AG09309 (cell line): ENCODE results near the gene METTL1.

Source experiments
- DNase-seq: peaks from one replicate; pipeline ENCODE4 v3.0.0-alpha.2; 2010; ENCODE audit warnings: low read depth
- H3K4me3 ChIP-seq: 2 replicates; pipeline ENCODE4 v1.5.1; 2011; ENCODE audit warnings: mild to moderate bottlenecking, low read depth, low read length, moderate library complexity; ENCODE audit not compliant: control insufficient read depth
- CTCF ChIP-seq: IDR thresholded peaks from 2 replicates; pipeline ENCODE4 v1.5.1; 2011; ENCODE audit warnings: mild to moderate bottlenecking, low read depth, low read length, inconsistent platforms; ENCODE audit not compliant: insufficient read depth, control insufficient read depth; ENCODE audit errors: missing control alignments

The METTL1 gene

GRCh38 chr12:57807285-57807684 is 35.4 kb upstream of the METTL1 start:
- H3K4me3 ChIP-seq: no peak overlapping the region
- DNase-seq: no peak
- TF ChIP-seq CTCF: no peak

GRCh38 chr12:57806677-57807076 is 34.8 kb upstream of the METTL1 start:
- TF ChIP-seq CTCF: no peak
- no peak for DNase-seq
- no peak overlapping the region for H3K4me3 ChIP-seq

DNA sequence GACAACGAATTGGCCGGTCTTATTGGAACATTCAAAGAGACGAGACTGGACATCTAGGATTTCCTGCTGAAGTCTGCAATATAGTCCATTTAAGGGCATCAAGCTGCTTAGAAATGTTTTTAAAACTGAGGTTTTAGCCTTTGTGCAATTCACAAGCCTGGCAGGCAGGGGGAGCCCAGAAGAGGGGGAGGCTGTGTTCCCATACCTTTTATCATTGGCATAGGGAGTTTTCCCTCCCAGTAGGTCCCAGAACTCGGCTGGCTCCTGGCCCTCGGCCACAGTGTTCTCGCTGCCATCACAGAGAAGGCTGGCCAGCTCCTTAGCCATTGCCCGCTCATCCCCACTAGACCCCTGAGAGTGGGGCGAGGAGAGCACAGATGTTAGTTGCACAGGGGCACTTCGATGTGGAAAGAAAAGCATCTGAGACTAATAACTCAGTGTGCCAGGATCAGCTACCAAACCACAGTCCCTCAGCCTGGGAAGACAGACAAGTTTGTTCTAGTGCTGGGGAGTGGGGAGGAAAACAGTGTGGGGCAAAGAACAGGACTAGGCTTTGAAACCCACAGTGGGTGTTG is 31.5 kb upstream of the METTL1 start:
- peak; percentile 17 for DNase-seq
- no peak overlapping the region for H3K4me3 ChIP-seq
- peak; percentile 82 for TF ChIP-seq CTCF

DNA sequence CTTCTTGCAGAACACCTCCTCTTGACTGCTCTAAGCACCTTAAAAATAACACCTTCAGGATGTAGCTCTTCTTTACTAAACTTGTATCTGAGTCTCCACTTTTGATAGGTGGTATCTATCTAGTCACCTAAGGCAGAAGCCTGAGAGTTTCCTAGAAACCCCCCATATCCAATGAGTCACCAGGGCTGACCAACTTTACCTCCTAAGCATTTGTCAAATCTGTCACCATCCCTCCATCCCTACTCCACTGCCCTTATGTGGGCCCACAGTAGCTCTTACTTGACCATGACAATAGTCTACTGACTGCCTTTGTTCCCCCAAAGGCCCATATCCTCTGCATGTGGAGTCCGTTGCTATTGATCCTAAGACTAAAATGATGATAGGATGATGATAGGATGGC is 30.7 kb upstream of the METTL1 start:
- H3K4me3 ChIP-seq: no peak overlapping the region
- TF ChIP-seq CTCF: no peak
- DNase-seq: no peak

DNA sequence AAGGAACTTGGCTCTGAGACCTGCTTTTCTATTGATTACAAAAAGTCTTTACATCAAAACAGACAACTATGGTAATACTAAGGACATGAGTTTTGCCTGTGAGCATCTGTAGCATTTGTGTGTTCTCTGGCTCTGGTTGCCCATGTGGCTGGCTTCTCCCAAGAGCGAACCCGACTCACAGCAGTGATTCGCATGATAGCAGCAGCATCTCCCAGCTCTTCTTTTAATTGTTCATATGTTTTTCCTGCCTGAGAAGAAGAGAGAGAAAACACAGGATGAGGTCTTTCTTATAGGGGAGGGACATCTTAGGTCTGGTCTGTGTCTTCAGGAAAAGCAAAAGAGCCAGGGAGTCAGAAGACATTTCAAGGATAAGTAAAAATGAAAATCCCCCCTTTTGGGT is 29.1 kb upstream of the METTL1 start:
- no peak for DNase-seq
- no peak overlapping the region for H3K4me3 ChIP-seq
- TF ChIP-seq CTCF: no peak

- no peak for TF ChIP-seq CTCF
- no peak for DNase-seq
- no peak overlapping the region for H3K4me3 ChIP-seq
Measured at GRCh38 chr12:57797933-57798332, 26.0 kb upstream of the METTL1 start.

GRCh38 chr12:57796996-57797395 is 25.1 kb upstream of the METTL1 start:
- no peak for DNase-seq
- no peak for TF ChIP-seq CTCF
- H3K4me3 ChIP-seq: no peak overlapping the region
